HepG2 (cell line): ENCODE measurements around the gene TCF7L2. TPM values are rescaled to one million over a fixed set of nuclear protein-coding genes. Genes with fewer than 3 reads are reported as not detected.

Source experiments
- ATM ChIP-seq: fragments of 450-650 bp; IDR thresholded peaks from 2 replicates; pipeline ENCODE4 v1.7.1; 2017; ENCODE audit warnings: mild to moderate bottlenecking, borderline replicate concordance
- CHD4 ChIP-seq: fragments of 200-600 bp; sonication (generic); IDR thresholded peaks from 2 replicates; pipeline ENCODE4 v1.7.0; 2017; ENCODE audit warnings: mild to moderate bottlenecking, low read length, borderline replicate concordance
- ELF1 ChIP-seq: sonication (generic); formaldehyde crosslinking; IDR thresholded peaks from 2 replicates; pipeline ENCODE4 v1.4.0; 2020; ENCODE audit warnings: missing genetic modification reagents
- HHEX ChIP-seq: IDR thresholded peaks from 2 replicates; pipeline ENCODE4 v1.6.1; 2016; ENCODE audit warnings: control low read depth
- JARID2 ChIP-seq: sonication (generic); formaldehyde crosslinking; IDR thresholded peaks from 2 replicates; pipeline ENCODE4 v1.8.1; 2023; ENCODE audit warnings: missing genetic modification reagents, inconsistent platforms; ENCODE audit not compliant: insufficient replicate concordance
- KDM2A ChIP-seq: sonication (generic); formaldehyde crosslinking; IDR thresholded peaks from 2 replicates; pipeline ENCODE4 v1.4.0; 2020; ENCODE audit warnings: low read depth, missing genetic modification reagents, borderline replicate concordance
- NFATC3 ChIP-seq: sonication (generic); formaldehyde crosslinking; IDR thresholded peaks from 2 replicates; pipeline ENCODE4 v1.5.1; 2020; ENCODE audit warnings: mild to moderate bottlenecking, missing genetic modification reagents
- NFE2L1 ChIP-seq: sonication (generic); formaldehyde crosslinking; IDR thresholded peaks from 2 replicates; pipeline ENCODE4 v1.4.0; 2020; ENCODE audit warnings: missing genetic modification reagents, mild to moderate bottlenecking, borderline replicate concordance
- NPAS2 ChIP-seq: sonication (generic); formaldehyde crosslinking; IDR thresholded peaks from 2 replicates; pipeline ENCODE4 v1.8.0; 2022; ENCODE audit warnings: mild to moderate bottlenecking, missing genetic modification reagents, borderline replicate concordance
- PCBP2 ChIP-seq: fragments of 200-400 bp; formaldehyde crosslinking; optimal IDR thresholded peaks from 2 replicates; pipeline ENCODE3; 2018; ENCODE audit warnings: low read length, low read depth; ENCODE audit not compliant: poor library complexity, severe bottlenecking
- RARG ChIP-seq: sonication (generic); formaldehyde crosslinking; IDR thresholded peaks from 2 replicates; pipeline ENCODE4 v1.4.0; 2020; ENCODE audit warnings: low read depth, mild to moderate bottlenecking, missing genetic modification reagents
- REL ChIP-seq: sonication (generic); formaldehyde crosslinking; conservative IDR thresholded peaks from 2 replicates; pipeline ENCODE4 v1.8.0; 2022; ENCODE audit warnings: mild to moderate bottlenecking, missing genetic modification reagents, moderate library complexity
- SAP130 ChIP-seq: IDR thresholded peaks from 2 replicates; pipeline ENCODE4 v1.6.1; 2016; ENCODE audit warnings: low read depth
- TCF7 ChIP-seq: sonication (generic); IDR thresholded peaks from 2 replicates; pipeline ENCODE4 v1.6.1; 2016; ENCODE audit warnings: antibody characterized with exemption, low read depth
- ZNF446 ChIP-seq: sonication (generic); formaldehyde crosslinking; IDR thresholded peaks from 2 replicates; pipeline ENCODE4 v1.5.0; 2020; ENCODE audit warnings: mild to moderate bottlenecking, missing genetic modification reagents
- polyA plus RNA-seq, 8 experiments: library from polyadenylated mRNA; depleted of rRNA in 3 of 8; stranded (reverse) in 7 of 8; unstranded in 1 of 8; fragments of >200 nt; fragmentation: Illumina TruSeq in 4 of 8; extraction: Trizol in 4 of 8; gene quantifications; 2 replicates each; pipeline versions ENCODE4 v1.2.1 to v1.2.3, GENCODE V29; 2011 to 2016; ENCODE audit warnings: low read depth in 4 of 8, missing spikeins in 1 of 8, mixed read lengths in 1 of 8; ENCODE audit not compliant: insufficient read depth in 1 of 8
- total RNA-seq, 5 experiments: library from RNA; depleted of rRNA; stranded (reverse); fragments of >200 nt; fragmentation: Illumina TruSeq; extraction: Trizol; gene quantifications; 2 replicates each; pipeline ENCODE4 v1.2.3, GENCODE V29; 2016; ENCODE audit warnings: low read depth in 1 of 5
- TF ChIP-seq, protein P1 (sequence below): sonication (generic); formaldehyde crosslinking; IDR thresholded peaks from 2 replicates; pipeline ENCODE4 v1.4.0; 2020; ENCODE audit warnings: missing genetic modification reagents, borderline replicate concordance
- TF ChIP-seq, protein P2 (sequence below): sonication (generic); formaldehyde crosslinking; conservative IDR thresholded peaks from 2 replicates; pipeline ENCODE4 v1.4.0; 2020; ENCODE audit warnings: missing genetic modification reagents
- TF ChIP-seq, protein P3 (sequence below): sonication (generic); formaldehyde crosslinking; conservative IDR thresholded peaks from 2 replicates; pipeline ENCODE4 v1.8.0; 2022; ENCODE audit warnings: missing genetic modification reagents
- TF ChIP-seq, protein P4 (sequence below): sonication (generic); formaldehyde crosslinking; IDR thresholded peaks from 2 replicates; pipeline ENCODE4 v1.5.1; 2020; ENCODE audit warnings: mild to moderate bottlenecking, missing genetic modification reagents

Gene TCF7L2
- total and polyA plus RNA-seq, 2 of the 13 experiments (the other 11 are each of a cell fraction or from before 2014, with no cell fraction given): 3.9 to 13.7 TPM

DNA sequence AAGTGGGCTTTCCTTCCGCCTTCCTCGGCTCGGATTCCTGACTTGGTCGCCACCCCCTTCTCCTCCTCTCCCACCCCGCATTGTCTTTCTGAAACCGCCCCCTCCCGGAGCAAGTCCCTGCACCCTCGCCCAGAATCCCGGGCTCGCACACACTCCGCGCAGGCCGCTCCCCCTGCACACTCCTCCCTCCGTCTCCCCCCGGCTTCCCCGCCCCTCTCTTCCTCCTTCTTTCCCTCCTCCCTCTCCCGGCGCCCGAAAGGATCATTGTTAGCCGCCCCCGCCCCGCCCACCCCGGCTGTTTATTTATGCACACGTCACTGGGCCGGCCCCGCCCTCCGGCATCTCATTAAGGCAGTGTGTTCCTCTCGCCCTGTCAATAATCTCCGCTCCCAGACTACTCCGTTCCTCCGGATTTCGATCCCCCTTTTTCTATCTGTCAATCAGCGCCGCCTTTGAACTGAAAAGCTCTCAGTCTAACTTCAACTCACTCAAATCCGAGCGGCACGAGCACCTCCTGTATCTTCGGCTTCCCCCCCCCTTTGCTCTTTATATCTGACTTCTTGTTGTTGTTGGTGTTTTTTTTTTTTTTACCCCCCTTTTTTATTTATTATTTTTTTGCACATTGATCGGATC lies at the start of gene TCF7L2 (continued):
- TF ChIP-seq PCBP2 (peak; percentile 50), KDM2A (CRISPR knock-in tag) (peak; percentile 48; the same call in 1 of the 2 replicates), RARG (CRISPR knock-in tag) (no peak), TCF7 (peak; percentile 80), NFATC3 (CRISPR knock-in tag) (no peak), SAP130 (CRISPR knock-in tag) (peak; percentile 78), REL (CRISPR knock-in tag) (no peak), ZNF446 (CRISPR knock-in tag) (no peak), NFE2L1 (CRISPR knock-in tag) (no peak), ATM (no peak), HHEX (CRISPR knock-in tag) (no peak), CHD4 (0 out of 2 replicates have a peak, but pooled peaks have one; percentile 6), ELF1 (CRISPR knock-in tag) (no peak), JARID2 (CRISPR knock-in tag) (no peak), NPAS2 (CRISPR knock-in tag) (no peak)
- TF ChIP-seq, protein P1, sequence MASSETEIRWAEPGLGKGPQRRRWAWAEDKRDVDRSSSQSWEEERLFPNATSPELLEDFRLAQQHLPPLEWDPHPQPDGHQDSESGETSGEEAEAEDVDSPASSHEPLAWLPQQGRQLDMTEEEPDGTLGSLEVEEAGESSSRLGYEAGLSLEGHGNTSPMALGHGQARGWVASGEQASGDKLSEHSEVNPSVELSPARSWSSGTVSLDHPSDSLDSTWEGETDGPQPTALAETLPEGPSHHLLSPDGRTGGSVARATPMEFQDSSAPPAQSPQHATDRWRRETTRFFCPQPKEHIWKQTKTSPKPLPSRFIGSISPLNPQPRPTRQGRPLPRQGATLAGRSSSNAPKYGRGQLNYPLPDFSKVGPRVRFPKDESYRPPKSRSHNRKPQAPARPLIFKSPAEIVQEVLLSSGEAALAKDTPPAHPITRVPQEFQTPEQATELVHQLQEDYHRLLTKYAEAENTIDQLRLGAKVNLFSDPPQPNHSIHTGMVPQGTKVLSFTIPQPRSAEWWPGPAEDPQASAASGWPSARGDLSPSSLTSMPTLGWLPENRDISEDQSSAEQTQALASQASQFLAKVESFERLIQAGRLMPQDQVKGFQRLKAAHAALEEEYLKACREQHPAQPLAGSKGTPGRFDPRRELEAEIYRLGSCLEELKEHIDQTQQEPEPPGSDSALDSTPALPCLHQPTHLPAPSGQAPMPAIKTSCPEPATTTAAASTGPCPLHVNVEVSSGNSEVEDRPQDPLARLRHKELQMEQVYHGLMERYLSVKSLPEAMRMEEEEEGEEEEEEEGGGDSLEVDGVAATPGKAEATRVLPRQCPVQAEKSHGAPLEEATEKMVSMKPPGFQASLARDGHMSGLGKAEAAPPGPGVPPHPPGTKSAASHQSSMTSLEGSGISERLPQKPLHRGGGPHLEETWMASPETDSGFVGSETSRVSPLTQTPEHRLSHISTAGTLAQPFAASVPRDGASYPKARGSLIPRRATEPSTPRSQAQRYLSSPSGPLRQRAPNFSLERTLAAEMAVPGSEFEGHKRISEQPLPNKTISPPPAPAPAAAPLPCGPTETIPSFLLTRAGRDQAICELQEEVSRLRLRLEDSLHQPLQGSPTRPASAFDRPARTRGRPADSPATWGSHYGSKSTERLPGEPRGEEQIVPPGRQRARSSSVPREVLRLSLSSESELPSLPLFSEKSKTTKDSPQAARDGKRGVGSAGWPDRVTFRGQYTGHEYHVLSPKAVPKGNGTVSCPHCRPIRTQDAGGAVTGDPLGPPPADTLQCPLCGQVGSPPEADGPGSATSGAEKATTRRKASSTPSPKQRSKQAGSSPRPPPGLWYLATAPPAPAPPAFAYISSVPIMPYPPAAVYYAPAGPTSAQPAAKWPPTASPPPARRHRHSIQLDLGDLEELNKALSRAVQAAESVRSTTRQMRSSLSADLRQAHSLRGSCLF (CRISPR knock-in tag): no peak
- TF ChIP-seq, protein P2, sequence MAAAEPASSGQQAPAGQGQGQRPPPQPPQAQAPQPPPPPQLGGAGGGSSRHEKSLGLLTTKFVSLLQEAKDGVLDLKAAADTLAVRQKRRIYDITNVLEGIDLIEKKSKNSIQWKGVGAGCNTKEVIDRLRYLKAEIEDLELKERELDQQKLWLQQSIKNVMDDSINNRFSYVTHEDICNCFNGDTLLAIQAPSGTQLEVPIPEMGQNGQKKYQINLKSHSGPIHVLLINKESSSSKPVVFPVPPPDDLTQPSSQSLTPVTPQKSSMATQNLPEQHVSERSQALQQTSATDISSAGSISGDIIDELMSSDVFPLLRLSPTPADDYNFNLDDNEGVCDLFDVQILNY (CRISPR knock-in tag): no peak
- TF ChIP-seq, protein P3, sequence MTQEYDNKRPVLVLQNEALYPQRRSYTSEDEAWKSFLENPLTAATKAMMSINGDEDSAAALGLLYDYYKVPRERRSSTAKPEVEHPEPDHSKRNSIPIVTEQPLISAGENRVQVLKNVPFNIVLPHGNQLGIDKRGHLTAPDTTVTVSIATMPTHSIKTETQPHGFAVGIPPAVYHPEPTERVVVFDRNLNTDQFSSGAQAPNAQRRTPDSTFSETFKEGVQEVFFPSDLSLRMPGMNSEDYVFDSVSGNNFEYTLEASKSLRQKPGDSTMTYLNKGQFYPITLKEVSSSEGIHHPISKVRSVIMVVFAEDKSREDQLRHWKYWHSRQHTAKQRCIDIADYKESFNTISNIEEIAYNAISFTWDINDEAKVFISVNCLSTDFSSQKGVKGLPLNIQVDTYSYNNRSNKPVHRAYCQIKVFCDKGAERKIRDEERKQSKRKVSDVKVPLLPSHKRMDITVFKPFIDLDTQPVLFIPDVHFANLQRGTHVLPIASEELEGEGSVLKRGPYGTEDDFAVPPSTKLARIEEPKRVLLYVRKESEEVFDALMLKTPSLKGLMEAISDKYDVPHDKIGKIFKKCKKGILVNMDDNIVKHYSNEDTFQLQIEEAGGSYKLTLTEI: no peak
- TF ChIP-seq, protein P4, sequence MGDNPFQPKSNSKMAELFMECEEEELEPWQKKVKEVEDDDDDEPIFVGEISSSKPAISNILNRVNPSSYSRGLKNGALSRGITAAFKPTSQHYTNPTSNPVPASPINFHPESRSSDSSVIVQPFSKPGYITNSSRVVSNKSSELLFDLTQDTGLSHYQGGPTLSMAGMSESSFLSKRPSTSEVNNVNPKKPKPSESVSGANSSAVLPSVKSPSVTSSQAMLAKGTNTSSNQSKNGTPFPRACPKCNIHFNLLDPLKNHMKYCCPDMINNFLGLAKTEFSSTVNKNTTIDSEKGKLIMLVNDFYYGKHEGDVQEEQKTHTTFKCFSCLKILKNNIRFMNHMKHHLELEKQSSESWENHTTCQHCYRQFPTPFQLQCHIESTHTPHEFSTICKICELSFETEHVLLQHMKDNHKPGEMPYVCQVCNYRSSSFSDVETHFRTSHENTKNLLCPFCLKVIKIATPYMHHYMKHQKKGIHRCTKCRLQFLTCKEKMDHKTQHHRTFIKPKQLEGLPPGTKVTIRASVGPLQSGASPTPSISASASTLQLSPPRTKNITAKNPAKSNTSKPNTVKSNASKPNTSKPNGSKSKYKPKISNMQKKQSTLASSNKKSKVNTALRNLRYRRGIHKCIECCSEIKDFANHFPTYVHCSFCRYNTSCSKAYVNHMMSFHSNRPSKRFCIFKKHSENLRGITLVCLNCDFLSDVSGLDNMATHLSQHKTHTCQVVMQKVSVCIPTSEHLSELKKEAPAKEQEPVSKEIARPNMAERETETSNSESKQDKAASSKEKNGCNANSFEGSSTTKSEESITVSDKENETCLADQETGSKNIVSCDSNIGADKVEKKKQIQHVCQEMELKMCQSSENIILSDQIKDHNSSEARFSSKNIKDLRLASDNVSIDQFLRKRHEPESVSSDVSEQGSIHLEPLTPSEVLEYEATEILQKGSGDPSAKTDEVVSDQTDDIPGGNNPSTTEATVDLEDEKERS (CRISPR knock-in tag): no peak
